ENCODE results near the gene TNS3. TPM values are rescaled to one million over a fixed set of nuclear protein-coding genes. Genes with fewer than 3 reads are reported as not detected.

TNS3 gene
- total and polyA plus RNA-seq, 2 of the 13 experiments (the other 11 are each of a cell fraction or from before 2014, with no cell fraction given): 52.9 to 55.7 TPM

GRCh38 chr7:47308808-47309207 lies 273.1 kb downstream of the TNS3 start:
- Histone ChIP-seq H3K4me1 (ENCODE audit: insufficient read depth, low read length) (no peaks in the 10 kb centered on the region), H3K79me2 (ENCODE audit: insufficient read depth, low read length) (no peaks in the 10 kb centered on the region), H3K9me3 (ENCODE audit: low read length) (no peaks in the 10 kb centered on the region), H3K27ac (ENCODE audit: extremely low read length, insufficient read depth, low read length) (no peak overlapping the region), H3K4me2 (ENCODE audit: low read depth, low read length) (no peak overlapping the region), H2AFZ (ENCODE audit: low read length) (no peak overlapping the region), H4K20me1 (ENCODE audit: insufficient read depth, low read length) (peaks cover 15% of the 10 kb centered on the region; the same call in 1 of the 2 replicates), H3K27me3 (ENCODE audit: control insufficient read depth in 1 of 2, insufficient read depth in 2 of 2, low read length in 2 of 2) (no peaks in the 10 kb centered on the region), H3K36me3 (replicated peaks in 1 of 2; ENCODE audit: control insufficient read depth in 1 of 2, insufficient read depth in 2 of 2, low read length in 2 of 2) (peaks cover 17 to 52% of the 10 kb centered on the region in 2 experiments), H3K4me3 (replicated peaks in 1 of 3; ENCODE audit: insufficient read depth in 1 of 3, low read depth in 2 of 3, low read length in 3 of 3) (no peak overlapping the region), H3K9ac (ENCODE audit: insufficient read depth, low read depth, low read length) (no peak overlapping the region)
- peak; percentile 76 for TF ChIP-seq RBM22 (optimal IDR thresholded peaks at IDR 0.05; ENCODE audit: low read length)
- no peak for TF ChIP-seq BCLAF1 (IDR thresholded peaks at IDR 0.05)
- no peak for TF ChIP-seq ELF4 (CRISPR knock-in tag; IDR thresholded peaks at IDR 0.05; ENCODE audit: borderline replicate concordance)
- no peak for TF ChIP-seq AFF4 (CRISPR knock-in tag; IDR thresholded peaks at IDR 0.05)
- ATAC-seq: no peak
- intact Hi-C loops (cut with micrococcal nuclease; ENCODE audit: unreplicated experiment): no loop called here
- in situ Hi-C loops (cut with HindIII; ENCODE audit: extremely low pct_ligation_motif_present, low pct_unique_long_range_greater_than_20kb): no loop called here
- ChIA-PET CTCF (ENCODE audit: low intra/inter-chr PET ratio, low total read pairs) (no interaction called here), POLR2A (no interaction called here)
- no peak for DNase-seq (ENCODE audit: low spot score)
- no peak for FAIRE-seq
- no TSS peak for BruUV-seq (replicated peaks)
- WGBS (ENCODE audit: low lambda C conversion rate): 99% methylated on average over 6 of the region's 6 CpGs

Measured in HepG2 (cell line).